Measurements from ENCODE around the gene STAT3. TPM values are rescaled to one million over a fixed set of nuclear protein-coding genes. Genes with fewer than 3 reads are reported as not detected.
A peak's percentile ranks its signal among the peaks of the same experiment; 100 is the strongest.

STAT3 gene
- total and polyA plus RNA-seq, 7 donors: 43.8 to 230 (median 129) TPM

GRCh38 chr17:42337442-42337841, 50.8 kb downstream of the STAT3 start:
- 61 to 80% methylated on average over 15 of the region's 15 CpGs for WGBS, 2 donors
- Histone ChIP-seq H3K36me3 (peaks cover 47 to 95% (median 72%) of the 10 kb centered on the region in 4 donors), H3K4me1 (no peaks in the 10 kb centered on the region), H3K27ac (no peak overlapping the region), H3K27me3 (no peaks in the 10 kb centered on the region), H3K4me3 (no peak overlapping the region), H3K9me3 (no peaks in the 10 kb centered on the region)
- intact Hi-C loops (cut with DNase I): no loop called here
- TF ChIP-seq EP300 (IDR thresholded peaks at IDR 0.05) (no peak), CTCF (IDR thresholded peaks at IDR 0.05) (no peak), POLR2A (IDR thresholded peaks at IDR 0.05) (no peak), POLR2AphosphoS5 (IDR thresholded peaks at IDR 0.05) (no peak)
- no peak for DNase-seq

- 94 to 95% methylated on average over 3 of the region's 3 CpGs for WGBS, 2 donors
- TF ChIP-seq EP300 (IDR thresholded peaks at IDR 0.05) (no peak), POLR2AphosphoS5 (IDR thresholded peaks at IDR 0.05) (no peak), CTCF (IDR thresholded peaks at IDR 0.05) (no peak), POLR2A (IDR thresholded peaks at IDR 0.05) (no peak)
- H3K4me3 ChIP-seq: no peak overlapping the region
- intact Hi-C loops (cut with DNase I): no loop called here
- no peak for DNase-seq
- peaks cover 0 to 6% (median 4%) of the 10 kb centered on the region in 4 donors for H3K4me1 ChIP-seq
- no peaks in the 10 kb centered on the region for H3K9me3 ChIP-seq
- H3K27me3 ChIP-seq: no peaks in the 10 kb centered on the region
- H3K27ac ChIP-seq: no peak overlapping the region
- H3K36me3 ChIP-seq: peaks cover 54 to 95% (median 78%) of the 10 kb centered on the region in 4 donors
Observed at GRCh38 chr17:42334677-42335076, 53.6 kb downstream of the STAT3 start.

- no peaks in the 10 kb centered on the region for H3K27me3 ChIP-seq
- H3K27ac ChIP-seq: no peak overlapping the region
- no peak overlapping the region for H3K4me3 ChIP-seq
- intact Hi-C loops (cut with DNase I): no loop called here
- H3K36me3 ChIP-seq: peaks cover 46 to 97% (median 67%) of the 10 kb centered on the region in 4 donors
- DNase-seq: no peak
- H3K4me1 ChIP-seq: peaks cover 0 to 20% (median 18%) of the 10 kb centered on the region in 4 donors
- H3K9me3 ChIP-seq: no peaks in the 10 kb centered on the region
- WGBS, 2 donors: 72 to 78% methylated on average over 1 of the region's 1 CpG
- TF ChIP-seq EP300 (IDR thresholded peaks at IDR 0.05): no peak
- TF ChIP-seq POLR2A (IDR thresholded peaks at IDR 0.05): no peak
- TF ChIP-seq POLR2AphosphoS5 (IDR thresholded peaks at IDR 0.05): no peak
- no peak for TF ChIP-seq CTCF (IDR thresholded peaks at IDR 0.05)
Observed at GRCh38 chr17:42333053-42333452, 55.2 kb downstream of the STAT3 start.

- intact Hi-C loops (cut with DNase I): no loop called here
- no peak for DNase-seq
- Histone ChIP-seq H3K27me3 (no peaks in the 10 kb centered on the region), H3K9me3 (no peaks in the 10 kb centered on the region), H3K4me1 (peaks cover 0 to 31% (median 29%) of the 10 kb centered on the region in 4 donors), H3K36me3 (peaks cover 25 to 100% (median 43%) of the 10 kb centered on the region in 4 donors), H3K27ac (peak overlapping the region; percentile 64 to 79 (median 72)), H3K4me3 (no peak overlapping the region)
- 40 to 56% methylated on average over 11 of the region's 11 CpGs for WGBS, 2 donors
- no peak for TF ChIP-seq EP300 (IDR thresholded peaks at IDR 0.05)
- peak in 1 of 4 donors; percentile 46 for TF ChIP-seq POLR2AphosphoS5 (IDR thresholded peaks at IDR 0.05)
Observed at GRCh38 chr17:42329025-42329976, 58.9 kb downstream of the STAT3 start.

- H3K4me3 ChIP-seq: no peak overlapping the region
- H3K36me3 ChIP-seq: peaks cover 21 to 99% (median 37%) of the 10 kb centered on the region in 4 donors
- DNase-seq: peak; percentile 84
- WGBS, 2 donors: 41 to 70% methylated on average over 7 of the region's 7 CpGs
- H3K9me3 ChIP-seq: no peaks in the 10 kb centered on the region
- TF ChIP-seq EP300 (IDR thresholded peaks at IDR 0.05): peak in 1 of 4 donors; percentile 60
- peak in 1 of 4 donors; percentile 45 for TF ChIP-seq POLR2AphosphoS5 (IDR thresholded peaks at IDR 0.05)
- no peak for TF ChIP-seq POLR2A (IDR thresholded peaks at IDR 0.05)
- peak in 1 of 4 experiments; percentile 13 for TF ChIP-seq CTCF (IDR thresholded peaks at IDR 0.05)
- intact Hi-C loops (cut with DNase I): no loop called here
- H3K27me3 ChIP-seq: no peaks in the 10 kb centered on the region
- H3K27ac ChIP-seq: peak overlapping the region; percentile 63 to 81 (median 72)
- H3K4me1 ChIP-seq: peaks cover 0 to 42% (median 36%) of the 10 kb centered on the region in 4 donors
Observed at GRCh38 chr17:42325026-42325425, 63.2 kb downstream of the STAT3 start.

Measured in sigmoid colon (tissue), 7 donors.